NCI-H446 treated with DMSO at 0.1 percent for 48 hours (cell line): Measurements from ENCODE around the gene PIK3CA.
"Not testable (repeated sequence)": the region's sequence is repeated elsewhere in the genome, so short reads cannot be mapped to it uniquely, and the experiment has no call there.

ENCODE experiments used
- DNase-seq: peaks from one replicate; lab custom pipeline; 2025; lab: John Stamatoyannopoulos, UW

The PIK3CA gene

DNA sequence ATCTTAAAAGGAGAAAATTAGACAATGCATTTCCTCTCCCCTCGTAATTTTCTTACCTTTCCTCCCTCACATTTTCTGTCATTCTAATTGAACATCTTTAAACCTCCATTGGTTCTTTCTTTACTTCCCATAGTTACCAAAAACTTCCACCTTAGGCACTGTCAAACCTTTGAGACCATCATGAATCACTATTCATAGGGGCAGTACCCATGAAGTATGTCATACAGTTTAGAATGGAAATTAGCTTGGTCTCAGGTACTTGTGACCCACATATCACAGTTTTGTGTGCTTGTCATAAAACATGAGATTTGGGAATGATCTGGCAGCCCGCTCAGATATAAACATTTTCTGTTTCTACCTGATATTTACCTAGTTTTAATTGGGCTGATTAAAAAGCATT, 52.6 kb downstream of the PIK3CA start:
- DNase-seq: no peak

DNA sequence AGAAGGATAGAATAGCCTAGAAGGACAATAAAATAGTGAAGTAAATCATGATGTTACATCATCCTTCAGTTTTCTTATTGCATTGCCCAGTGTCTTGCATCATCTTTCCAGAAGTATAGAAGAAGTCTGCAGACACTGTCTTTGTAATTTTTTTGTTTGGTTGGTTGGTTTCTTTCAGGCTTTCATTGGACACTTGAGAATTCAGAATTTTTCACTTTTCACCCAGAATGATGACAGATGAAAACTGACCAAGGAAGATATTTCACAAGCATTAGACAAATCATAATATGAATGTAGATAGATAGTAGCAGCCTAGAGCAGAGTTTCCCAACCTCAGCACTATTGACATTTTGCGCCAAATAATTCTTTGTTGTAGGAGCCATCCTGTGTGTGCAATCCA, 67.4 kb downstream of the PIK3CA start:
- DNase-seq: not testable (repeated sequence)

DNA sequence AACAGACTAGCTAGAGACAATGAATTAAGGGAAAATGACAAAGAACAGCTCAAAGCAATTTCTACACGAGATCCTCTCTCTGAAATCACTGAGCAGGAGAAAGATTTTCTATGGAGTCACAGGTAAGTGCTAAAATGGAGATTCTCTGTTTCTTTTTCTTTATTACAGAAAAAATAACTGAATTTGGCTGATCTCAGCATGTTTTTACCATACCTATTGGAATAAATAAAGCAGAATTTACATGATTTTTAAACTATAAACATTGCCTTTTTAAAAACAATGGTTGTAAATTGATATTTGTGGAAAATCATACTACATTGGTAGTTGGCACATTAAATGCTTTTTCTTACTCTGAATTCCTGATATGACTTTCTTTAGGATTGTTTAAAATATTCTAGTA, 70.1 kb downstream of the PIK3CA start:
- not testable (repeated sequence) for DNase-seq

DNA sequence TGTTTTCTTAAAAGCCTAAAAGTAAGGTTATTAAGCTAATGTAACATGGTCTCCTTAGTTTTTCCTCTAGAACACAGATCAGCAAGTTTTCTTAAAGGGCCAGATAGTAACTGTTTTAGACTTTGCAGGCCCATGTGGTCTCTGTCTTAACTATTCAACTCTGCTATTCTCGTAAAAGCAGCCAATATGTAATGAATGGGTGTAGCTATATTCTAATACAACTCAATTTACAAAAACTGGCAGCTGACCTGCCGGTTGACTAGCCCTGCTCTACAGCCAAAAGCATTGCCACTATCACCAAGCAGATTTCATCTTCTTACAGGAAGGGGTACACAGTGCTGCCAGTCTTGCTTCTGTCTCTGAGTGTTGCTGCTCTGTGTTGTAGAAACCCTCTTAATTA, 75.4 kb downstream of the PIK3CA start:
- DNase-seq: no peak

DNA sequence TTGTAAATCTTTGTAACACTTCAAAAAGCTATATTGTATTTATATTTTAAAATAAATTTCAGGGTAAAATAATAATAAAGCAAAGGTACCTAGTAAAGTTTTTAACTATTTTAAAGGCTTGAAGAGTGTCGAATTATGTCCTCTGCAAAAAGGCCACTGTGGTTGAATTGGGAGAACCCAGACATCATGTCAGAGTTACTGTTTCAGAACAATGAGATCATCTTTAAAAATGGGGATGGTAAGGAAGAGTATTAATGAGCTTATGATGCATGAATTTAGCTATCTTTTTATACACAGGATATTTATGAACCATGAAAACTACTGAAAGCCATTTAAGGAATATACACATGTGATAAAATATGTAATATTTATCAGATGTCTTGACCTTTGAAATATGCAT, 76.4 kb downstream of the PIK3CA start:
- DNase-seq: no peak

DNA sequence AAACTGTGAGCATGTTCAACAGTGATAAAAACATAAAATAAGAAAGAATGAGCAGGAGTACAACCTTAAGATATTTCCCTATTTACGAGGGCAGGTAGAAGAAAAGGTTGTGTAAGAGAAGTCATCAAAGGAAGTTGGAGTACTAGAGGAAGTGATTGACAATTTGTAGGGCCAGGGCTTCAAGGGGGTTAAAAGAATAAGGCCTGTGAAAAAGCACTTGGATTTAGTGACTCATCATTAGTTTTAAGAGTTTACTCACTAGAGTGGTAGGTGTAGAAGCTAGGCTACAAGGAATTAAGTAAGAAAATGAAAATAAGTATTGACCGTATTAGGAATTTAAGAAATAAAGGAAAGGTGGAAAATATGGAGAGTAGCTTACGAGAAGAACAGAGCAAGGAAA, 79.2 kb downstream of the PIK3CA start:
- no peak for DNase-seq

DNA sequence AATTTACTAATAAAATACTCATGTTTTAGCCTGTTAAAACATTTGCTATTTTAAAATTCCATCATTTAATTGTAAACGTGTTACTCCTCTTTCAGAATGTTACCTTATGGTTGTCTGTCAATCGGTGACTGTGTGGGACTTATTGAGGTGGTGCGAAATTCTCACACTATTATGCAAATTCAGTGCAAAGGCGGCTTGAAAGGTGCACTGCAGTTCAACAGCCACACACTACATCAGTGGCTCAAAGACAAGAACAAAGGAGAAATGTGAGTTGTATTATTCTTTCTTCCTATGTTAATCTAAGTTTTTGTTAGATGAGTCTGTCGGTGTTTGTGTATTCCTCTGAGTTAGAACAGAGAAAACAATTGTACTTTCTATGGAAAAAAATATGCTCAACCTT, 81.0 kb downstream of the PIK3CA start:
- DNase-seq: no peak

DNA sequence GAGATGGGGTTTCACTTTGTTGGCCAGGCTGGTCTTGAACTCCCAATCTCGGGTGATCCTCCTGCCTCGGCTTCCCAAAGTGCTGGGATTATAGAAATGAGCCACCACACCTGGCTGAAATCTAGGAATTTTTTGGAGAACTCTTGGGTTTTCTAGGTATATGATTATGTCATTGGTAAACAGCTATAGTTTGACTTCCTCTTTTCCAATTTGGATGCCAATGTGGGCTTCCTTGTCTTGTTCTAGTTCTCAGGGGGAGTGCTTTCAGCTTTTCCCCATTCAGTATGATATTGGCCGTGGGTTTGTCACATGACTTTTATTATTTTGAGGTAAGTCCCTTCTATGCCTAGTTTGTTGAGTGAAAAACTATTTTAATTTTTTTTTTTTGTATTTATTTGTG, 84.9 kb downstream of the PIK3CA start:
- no peak for DNase-seq

DNA sequence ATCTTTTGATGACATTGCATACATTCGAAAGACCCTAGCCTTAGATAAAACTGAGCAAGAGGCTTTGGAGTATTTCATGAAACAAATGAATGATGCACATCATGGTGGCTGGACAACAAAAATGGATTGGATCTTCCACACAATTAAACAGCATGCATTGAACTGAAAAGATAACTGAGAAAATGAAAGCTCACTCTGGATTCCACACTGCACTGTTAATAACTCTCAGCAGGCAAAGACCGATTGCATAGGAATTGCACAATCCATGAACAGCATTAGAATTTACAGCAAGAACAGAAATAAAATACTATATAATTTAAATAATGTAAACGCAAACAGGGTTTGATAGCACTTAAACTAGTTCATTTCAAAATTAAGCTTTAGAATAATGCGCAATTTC, 86.0 kb downstream of the PIK3CA start:
- no peak for DNase-seq

DNA sequence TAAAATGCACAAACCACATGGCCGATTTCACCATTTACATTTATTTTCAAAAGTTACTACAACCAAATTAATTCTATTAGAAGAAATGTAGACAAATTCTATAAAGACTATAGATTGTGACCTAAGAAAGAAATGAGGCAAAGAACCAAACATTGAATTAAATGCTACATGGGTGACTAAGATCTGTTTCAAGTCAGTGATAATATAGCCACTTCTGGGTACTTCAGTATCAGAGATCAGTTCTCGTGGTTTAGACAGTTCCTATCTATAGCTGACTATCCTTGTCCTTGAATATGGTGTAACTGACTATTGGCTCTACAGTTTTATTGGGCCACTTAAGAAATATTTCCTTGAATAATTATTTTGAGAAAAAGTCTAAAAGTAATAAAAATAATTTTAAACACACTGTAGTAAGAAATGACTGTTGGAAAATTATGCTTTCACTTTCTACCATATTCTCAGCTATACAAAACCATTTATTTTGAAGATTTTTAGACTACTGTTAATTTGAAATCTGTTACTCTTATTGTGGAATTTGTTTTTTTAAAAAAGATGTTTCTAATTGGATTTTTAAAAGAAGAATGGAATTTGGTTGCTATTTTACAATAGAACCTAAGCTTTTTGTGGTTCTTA, 88.6 kb downstream of the PIK3CA start:
- no peak for DNase-seq

DNA sequence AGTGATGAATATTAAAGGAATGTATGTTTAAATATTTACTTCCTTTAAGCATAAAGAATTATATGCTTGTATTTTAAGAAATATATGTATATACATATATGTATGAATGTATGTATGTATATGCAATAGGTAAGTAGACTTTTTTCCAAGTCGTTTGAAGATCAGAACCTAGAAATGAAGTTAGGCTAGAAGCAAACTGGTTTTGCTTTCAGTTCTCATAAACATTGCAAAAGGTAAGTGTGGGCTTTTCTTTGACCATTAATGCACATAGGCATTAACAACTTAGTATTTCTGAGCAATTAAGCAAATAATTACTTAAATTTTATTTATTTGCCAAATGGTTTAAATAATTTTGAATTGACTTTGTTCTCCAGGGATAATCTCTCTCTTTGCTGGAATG, 92.1 kb downstream of the PIK3CA start:
- DNase-seq: not testable (repeated sequence)

DNA sequence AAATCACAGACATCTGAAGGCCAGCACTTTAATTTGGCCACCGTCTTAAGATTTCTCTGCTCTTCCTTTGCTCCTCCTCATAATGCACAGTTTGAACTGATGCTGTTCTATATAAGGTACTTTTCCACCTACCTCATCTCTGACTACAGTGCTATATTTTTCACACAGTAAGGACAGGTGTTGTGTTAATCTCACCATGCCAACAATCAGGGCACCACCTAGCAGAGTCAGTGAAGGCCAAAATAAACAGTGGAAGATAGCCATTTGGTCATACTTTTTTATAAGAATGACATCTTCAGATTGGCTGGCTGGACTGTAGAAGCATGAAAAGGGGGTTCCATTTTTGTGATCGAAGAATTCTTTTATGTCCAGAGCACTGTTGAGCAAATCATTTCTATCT, 94.7 kb downstream of the PIK3CA start:
- DNase-seq: not testable (repeated sequence)

DNA sequence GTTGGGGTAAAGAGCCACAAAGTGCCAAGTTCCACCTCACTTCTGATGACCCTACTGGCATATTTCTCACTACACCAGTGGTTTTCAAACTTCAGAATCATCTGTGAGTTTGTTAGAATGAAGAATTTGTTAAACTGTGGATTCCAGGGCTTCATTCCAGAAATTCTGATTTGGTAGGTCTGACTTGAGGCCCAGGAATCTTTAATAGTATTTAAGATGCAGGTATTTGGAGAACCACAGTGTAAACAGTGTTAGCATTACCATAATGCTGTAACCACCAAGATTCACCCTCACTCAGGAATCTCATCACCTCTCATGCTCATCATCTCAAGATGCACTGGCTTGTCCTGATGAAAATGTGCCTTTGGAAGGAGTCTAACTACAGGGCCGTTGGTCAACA, 96.7 kb downstream of the PIK3CA start:
- DNase-seq: no peak

DNA sequence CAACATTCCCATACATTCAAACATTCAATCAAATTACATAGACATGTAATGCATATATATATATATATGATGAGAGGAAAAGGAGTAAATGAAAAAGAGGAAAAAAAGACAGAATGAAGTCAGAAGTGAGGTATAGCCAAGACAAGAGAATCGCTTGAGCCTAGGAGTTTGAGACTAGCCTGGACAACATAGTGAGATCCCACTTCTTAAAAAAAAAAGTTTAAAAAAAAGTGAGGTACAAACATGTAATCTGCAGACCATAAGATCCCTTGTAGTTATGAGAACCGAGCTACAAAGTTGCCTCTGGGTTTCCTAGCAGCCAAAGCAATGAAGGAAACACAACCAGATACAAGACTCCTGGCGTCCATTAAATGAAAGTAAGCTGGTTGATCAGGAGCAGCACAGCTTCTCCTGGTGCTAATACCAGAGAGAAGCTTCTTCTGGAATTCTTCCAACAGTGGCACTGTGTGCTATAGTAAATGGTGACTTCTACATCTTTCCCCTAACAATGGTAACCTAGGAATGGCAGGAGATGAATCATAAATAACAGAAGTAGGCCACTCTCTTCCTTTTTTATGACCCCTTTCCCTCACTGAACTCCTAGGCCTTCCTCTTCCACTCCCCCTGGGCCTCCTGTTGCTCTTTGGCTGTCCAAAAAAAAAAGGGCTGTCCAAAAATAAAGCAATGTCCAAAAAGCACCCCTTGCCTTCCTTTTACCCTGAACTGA, 99.3 kb downstream of the PIK3CA start:
- no peak for DNase-seq

DNA sequence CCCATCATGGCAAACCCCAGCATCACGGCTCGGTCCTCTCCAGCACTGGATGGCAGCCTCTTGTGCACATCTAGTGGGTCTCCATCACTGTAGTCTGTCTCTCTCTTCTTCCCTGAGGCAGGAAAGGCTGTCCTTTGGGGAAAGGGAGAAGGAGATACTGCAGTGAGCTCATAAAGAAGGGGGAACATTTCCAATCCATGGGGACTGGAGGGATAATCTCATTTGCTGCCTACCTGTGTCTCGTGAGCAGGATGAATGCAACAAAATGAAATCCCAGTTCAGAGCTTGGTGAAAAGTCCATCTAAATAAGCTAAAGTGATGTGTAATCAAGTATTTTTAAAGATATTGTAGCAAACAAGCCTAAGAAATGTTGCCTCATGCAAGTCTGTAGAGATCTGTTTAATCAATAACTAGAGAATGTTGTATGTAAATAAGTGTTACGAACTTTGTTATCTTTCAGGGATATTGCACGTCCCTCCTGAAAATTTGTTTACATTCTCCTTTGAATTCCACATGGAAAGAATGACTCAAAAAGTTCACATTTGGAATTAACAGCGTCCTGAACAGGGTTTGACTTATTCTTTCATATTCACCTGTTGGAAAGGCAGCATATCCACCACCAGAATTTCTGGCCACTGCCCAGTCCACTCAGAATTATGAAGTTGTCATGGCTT, 102.8 kb downstream of the PIK3CA start, which contains the start of gene KCNMB3:
Gene KCNMB3 (minus strand): TSS at position 312 of the 674 bp plus-strand sequence. CDS start 124 bp downstream, at position 188.
- DNase-seq: no peak

DNA sequence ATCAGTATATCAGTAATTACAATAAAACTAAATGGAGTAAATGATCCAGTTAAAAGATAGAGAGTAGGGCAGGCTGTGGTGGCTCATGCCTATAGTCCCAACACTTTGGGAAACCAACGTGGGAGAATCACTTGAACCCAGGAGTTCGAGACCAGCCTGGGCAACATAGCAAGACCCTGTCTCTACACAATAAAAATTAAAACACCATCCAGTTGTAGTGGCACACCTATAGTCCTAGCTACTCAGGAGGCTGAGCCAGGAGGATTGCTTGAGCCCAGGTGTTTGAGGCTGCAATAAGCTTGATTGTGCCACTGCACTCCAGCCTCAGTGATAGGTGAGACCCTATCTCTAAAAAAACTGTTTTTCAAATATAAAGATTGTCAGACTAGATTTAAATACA, 108.7 kb downstream of the PIK3CA start:
- no peak for DNase-seq

DNA sequence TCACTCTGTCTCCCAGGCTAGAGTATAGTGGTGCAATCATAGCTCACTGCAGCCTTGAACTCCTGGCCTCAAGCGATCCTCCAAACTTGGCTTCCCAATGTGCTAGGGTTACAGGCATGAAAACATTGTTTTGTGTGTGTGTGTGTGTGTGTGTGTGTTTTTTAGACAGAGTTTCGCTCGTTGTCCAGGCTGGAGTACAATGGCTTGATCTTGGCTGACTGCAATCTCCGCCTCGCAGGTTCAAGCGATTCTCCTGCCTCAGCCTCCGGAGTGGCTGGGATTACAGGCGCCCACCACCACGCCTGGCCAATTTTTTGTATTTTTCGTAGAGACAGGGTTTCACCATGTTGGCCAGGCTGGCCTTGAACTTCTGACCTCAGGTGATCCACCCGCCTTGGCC, 109.6 kb downstream of the PIK3CA start:
- not testable (repeated sequence) for DNase-seq

DNA sequence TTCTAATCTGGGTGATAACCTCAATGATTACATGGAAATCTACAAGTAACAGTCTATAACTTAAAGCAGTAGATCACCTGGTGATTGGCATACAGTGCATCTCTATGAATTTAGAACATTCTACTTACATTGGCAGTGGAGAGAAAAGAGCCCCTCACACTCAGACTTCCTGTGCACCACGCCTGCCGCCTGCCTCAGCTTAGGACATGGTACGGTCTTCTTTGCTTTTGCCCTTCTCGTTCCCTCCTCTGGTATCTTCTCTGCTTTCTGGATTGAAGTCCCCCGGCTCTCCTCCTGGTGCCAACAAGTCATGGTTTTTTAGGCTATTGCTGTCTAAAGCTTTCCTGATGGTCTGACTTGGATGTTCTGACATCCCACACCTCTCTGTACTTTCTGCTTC, 110.7 kb downstream of the PIK3CA start:
- DNase-seq: no peak

DNA sequence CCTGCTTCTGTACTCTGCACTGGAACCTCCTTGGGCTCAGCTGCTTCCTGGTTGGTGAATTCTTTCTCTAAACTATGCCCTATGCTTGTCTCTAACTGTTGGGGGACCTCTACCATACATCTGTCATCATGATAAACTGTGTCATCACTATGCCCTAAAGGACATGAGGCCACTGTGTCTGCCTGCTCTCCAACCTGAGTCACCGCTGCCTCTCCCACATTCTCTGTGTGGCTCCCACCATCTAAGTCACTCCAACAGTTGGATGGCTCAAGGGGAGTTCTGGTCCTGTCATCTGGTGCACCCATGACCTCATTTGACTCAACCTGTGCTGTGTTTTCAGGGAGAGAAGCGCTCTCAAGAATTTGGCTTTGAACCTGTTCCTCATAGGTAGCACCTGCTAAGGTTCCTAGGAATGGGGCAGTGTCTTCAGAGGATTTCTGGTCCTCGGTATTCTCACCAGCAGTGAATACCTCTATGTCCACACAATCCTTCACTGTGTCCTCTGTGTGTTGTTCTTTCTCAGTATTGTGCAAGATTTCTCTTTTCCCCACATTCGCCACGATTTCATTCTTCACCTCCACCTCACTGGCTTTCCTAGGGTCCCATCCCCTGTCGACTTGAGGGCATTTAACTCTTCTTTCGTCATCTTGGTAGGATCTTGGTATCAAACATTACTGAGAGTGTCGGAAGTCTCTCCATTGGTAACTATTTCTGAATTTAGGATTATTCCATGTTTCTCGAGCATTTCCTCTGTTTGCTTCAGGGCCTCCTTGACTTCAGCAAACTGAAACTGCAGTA, 112.0 kb downstream of the PIK3CA start:
- DNase-seq: not testable (repeated sequence)

DNA sequence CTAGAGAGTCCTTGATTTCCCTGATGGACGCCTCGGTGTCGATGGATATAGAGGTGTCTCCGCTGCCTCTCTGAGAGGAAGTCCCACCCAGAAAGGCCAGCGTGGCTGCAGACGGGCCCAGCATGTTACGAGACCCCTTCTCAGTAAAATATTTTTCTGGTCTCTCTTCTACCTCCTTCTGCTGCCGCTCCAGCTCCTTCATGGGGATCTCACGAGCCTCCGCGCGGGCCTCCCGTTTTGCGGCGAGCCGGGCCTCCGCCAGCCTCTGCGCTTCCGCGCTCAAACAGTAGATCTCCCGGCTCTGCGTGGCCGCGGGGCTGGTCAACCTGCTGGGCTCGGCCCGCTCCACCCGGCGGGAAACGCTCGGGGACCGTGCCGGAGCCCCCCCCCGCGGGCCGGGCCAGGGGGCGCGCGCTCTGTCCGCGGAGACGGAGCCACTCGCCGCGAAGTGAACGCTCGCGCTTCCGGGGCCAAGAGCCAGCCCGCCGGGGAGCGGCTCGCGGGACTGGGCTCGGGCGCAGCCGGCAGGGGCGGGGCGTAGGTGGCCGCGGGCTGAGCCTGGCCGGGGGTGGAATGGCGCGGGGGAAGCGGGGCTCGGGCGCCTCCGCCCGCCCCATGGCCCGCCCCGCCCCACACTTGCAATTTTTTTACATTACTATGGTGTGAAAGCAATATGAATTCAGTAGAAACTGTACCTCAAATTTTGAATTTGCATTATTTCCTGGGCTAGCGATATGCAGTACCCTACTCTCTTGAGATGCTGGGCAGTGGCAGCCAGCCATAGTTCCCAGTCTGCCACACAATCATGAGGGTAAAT, 113.0 kb downstream of the PIK3CA start:
- DNase-seq: peak; percentile 32

DNA sequence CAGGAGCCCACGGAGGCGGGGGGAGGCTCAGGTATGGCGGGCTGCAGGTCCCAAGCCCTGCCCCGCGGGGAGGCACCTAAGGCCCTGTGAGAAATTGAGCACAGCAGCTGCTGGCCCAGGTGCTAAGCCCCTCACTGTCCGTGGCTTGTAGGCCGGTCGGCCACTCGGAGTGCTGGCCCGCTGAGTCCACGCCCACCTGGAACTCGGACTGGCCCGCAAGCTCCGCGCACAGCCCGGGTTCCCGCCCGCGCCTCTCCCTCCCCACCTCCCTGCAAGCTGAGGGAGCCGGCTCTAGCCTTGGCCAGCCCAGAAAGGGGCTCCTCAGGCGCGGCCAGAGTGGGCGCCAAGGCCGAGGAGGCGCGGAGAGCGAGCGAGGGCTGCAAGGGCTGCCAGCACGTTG, 115.0 kb downstream of the PIK3CA start:
- no peak for DNase-seq

DNA sequence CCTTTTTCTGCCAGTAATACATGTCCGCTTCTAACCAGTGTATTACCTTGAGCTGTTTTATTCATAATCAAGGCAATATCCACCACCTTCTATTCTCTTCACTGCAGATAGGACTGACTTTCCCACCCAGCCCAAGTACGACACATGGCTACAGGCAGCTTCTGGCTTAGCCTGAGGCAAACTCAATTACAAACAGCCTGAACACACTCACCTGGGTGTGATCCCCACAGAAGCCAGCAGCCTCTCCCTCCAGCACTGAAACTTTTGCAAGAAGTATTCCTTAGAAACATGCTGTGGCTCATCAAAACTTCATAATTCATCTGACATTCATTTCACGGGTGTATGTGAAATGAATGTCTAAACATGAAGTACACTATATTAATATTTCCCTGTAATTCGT, 116.3 kb downstream of the PIK3CA start:
- DNase-seq: no peak
